B cell (primary cell): ENCODE results near the gene VPS45. TPM values are rescaled to one million over a fixed set of nuclear protein-coding genes. Genes with fewer than 3 reads are reported as not detected.

Source experiments
- ATAC-seq: fragments of 200-7000 bp; cut with Tn5 transposase; one replicate; pipeline ENCODE4 v1.10.0; 2021; ENCODE audit warnings: low read depth, mild to moderate bottlenecking, moderate number of reproducible peaks, moderate library complexity
- CTCF ChIA-PET: fragments of 350-600 bp; sonication (Branson Sonifier 250); formaldehyde crosslinking; loops from one replicate; lab custom pipeline; 2021; ENCODE audit warnings: antibody characterized with exemption, inconsistent platforms; lab: Charles Lee
- POLR2A ChIA-PET: fragments of 350-600 bp; sonication (Branson Sonifier 250); formaldehyde crosslinking; loops from one replicate; lab custom pipeline; 2021; ENCODE audit warnings: antibody characterized with exemption; lab: Charles Lee
- DNase-seq: peaks from one replicate; pipeline ENCODE4 v3.0.0; 2013
- H2AFZ ChIP-seq: 2 replicates; pipeline ENCODE4 v1.6.1; 2012; ENCODE audit warnings: mild to moderate bottlenecking, low read depth, low read length; ENCODE audit not compliant: insufficient read depth, poor library complexity, severe bottlenecking
- H3K27ac ChIP-seq, 2 donors: 1 replicate in 1 of 2; 2 replicates in 1 of 2; pipeline ENCODE4 v1.5.1; 2012 to 2013; ENCODE audit warnings: low read length in 2 of 2, mild to moderate bottlenecking in 2 of 2, moderate library complexity in 1 of 2
- H3K27me3 ChIP-seq, 4 experiments: fragments of 200-600 bp in 1 of 4; sonication (generic) in 1 of 4; replicated peaks in 1 of 4; 1 replicate in 2 of 4; 2 replicates in 2 of 4; pipeline versions ENCODE4 v1.6.1 to v1.7.0; 2013 to 2016; ENCODE audit warnings: low read length in 3 of 4, mild to moderate bottlenecking in 2 of 4, mixed read lengths in 1 of 4, moderate library complexity in 1 of 4; ENCODE audit not compliant: insufficient read depth in 4 of 4, control insufficient read depth in 3 of 4; ENCODE audit errors: control extremely low read depth in 1 of 4
- H3K36me3 ChIP-seq, 2 experiments: replicated peaks in 1 of 2; 1 replicate in 1 of 2; 2 replicates in 1 of 2; pipeline versions ENCODE4 v1.6.1 to v1.7.1; 2013; ENCODE audit warnings: low read length in 1 of 2; ENCODE audit not compliant: insufficient read depth in 2 of 2, control insufficient read depth in 1 of 2; ENCODE audit errors: control extremely low read depth in 1 of 2, extremely low read depth in 1 of 2
- H3K4me1 ChIP-seq, 2 donors: fragments of 200-600 bp in 1 of 2; sonication (generic) in 1 of 2; 1 replicate in 1 of 2; 2 replicates in 1 of 2; pipeline versions ENCODE4 v1.5.1 to v1.6.1; 2013 to 2017; ENCODE audit warnings: low read length in 2 of 2; ENCODE audit not compliant: control insufficient read depth in 2 of 2, insufficient read depth in 2 of 2
- H3K4me2 ChIP-seq: replicated peaks from 2 replicates; pipeline ENCODE3; 2012; ENCODE audit warnings: mild to moderate bottlenecking, low read depth, low read length; ENCODE audit not compliant: poor library complexity, severe bottlenecking
- H3K4me3 ChIP-seq, 5 experiments: fragments of 200-600 bp in 1 of 5; sonication (generic) in 1 of 5; 1 replicate in 3 of 5; 2 replicates in 2 of 5; pipeline versions ENCODE4 v1.5.1 to v1.7.0; 2011 to 2016; ENCODE audit warnings: low read length in 4 of 5, mild to moderate bottlenecking in 4 of 5, low read depth in 2 of 5, control low read depth in 1 of 5, moderate library complexity in 1 of 5; ENCODE audit not compliant: insufficient read depth in 1 of 5; ENCODE audit errors: control extremely low read depth in 1 of 5, extremely low read depth in 1 of 5
- H3K79me2 ChIP-seq: fragments of 200-600 bp; sonication (generic); one replicate; pipeline ENCODE4 v1.6.0; 2016; ENCODE audit warnings: low read length; ENCODE audit not compliant: control insufficient read depth, insufficient read depth
- H3K9ac ChIP-seq: fragments of 200-600 bp; sonication (generic); 2 replicates; pipeline ENCODE4 v1.6.1; 2017; ENCODE audit warnings: mild to moderate bottlenecking, low read length, moderate library complexity
- H3K9me3 ChIP-seq, 3 donors: one replicate each; pipeline versions ENCODE4 v1.6.1 to v1.7.1; 2013; ENCODE audit warnings: low read length in 2 of 3; ENCODE audit not compliant: control insufficient read depth in 2 of 3, insufficient read depth in 1 of 3; ENCODE audit errors: control extremely low read depth in 1 of 3
- H4K20me1 ChIP-seq: 2 replicates; pipeline ENCODE4 v1.6.0; 2012; ENCODE audit warnings: mild to moderate bottlenecking, low read length; ENCODE audit not compliant: insufficient read depth, control insufficient read depth, poor library complexity, severe bottlenecking
- H3K27ac Mint-ChIP-seq: one replicate; pipeline ENCODE4 v1.8.0; 2021; ENCODE audit warnings: mixed read lengths
- H3K27me3 Mint-ChIP-seq: one replicate; pipeline ENCODE4 v1.8.0; 2021; ENCODE audit warnings: mixed read lengths
- H3K4me1 Mint-ChIP-seq: one replicate; pipeline ENCODE4 v1.8.0; 2021; ENCODE audit warnings: mixed read lengths
- H3K4me3 Mint-ChIP-seq: one replicate; pipeline ENCODE4 v1.8.0; 2021; ENCODE audit warnings: mixed read lengths
- H3K9me3 Mint-ChIP-seq: one replicate; pipeline ENCODE4 v1.8.0; 2022; ENCODE audit warnings: mixed read lengths; ENCODE audit not compliant: insufficient read depth
- CTCF ChIP-seq: fragments of 200-600 bp; IDR thresholded peaks from one replicate; pipeline ENCODE4 v1.8.0; 2022; ENCODE audit warnings: antibody characterized with exemption, mild to moderate bottlenecking
- EZH2 ChIP-seq: IDR thresholded peaks from 2 replicates; pipeline ENCODE4 v1.6.1; 2012; ENCODE audit warnings: borderline replicate concordance, low read depth, mild to moderate bottlenecking, moderate library complexity, low read length; ENCODE audit not compliant: insufficient read depth, poor library complexity, severe bottlenecking
- WGBS: methylation state at CpG from one replicate; pipeline ENCODE4 v1.1.5; 2013; ENCODE audit warnings: missing lambda C conversion rate; ENCODE audit not compliant: insufficient coverage; 5-methylcytosine and 5-hydroxymethylcytosine counted together
- intact Hi-C: fragments of 100-400 bp; cut with micrococcal nuclease; formaldehyde crosslinking; loops from one replicate; pipeline ENCODE4 v1.10.0; 2022
- polyA plus RNA-seq: library from polyadenylated mRNA; depleted of rRNA; stranded (reverse); fragments of >200 nt; gene quantifications from 2 replicates; pipeline ENCODE4 v1.2.3, GENCODE V29; 2012
- total RNA-seq, 2 donors: library from RNA; stranded (reverse); fragments of 120-200 nt in 1 of 2; gene quantifications; 1 replicate in 1 of 2; 2 replicates in 1 of 2; pipeline versions ENCODE4 v1.2.3 to v1.2.4, GENCODE V29; 2013 to 2022

VPS45 gene
- total and polyA plus RNA-seq, 2 donors (not counting 1 experiment from before 2014, with no cell fraction given) = 23.4 to 49.1 TPM

GRCh38 chr1:150115121-150115520, 47.5 kb downstream of the VPS45 start:
- Histone ChIP-seq H2AFZ (no peak overlapping the region), H3K9ac (no peak overlapping the region), H3K4me3 (no peak overlapping the region), H3K36me3 (peaks cover 0 to 6% of the 10 kb centered on the region in 2 experiments), H3K9me3 (peaks cover 0 to 9% (median 1%) of the 10 kb centered on the region in 3 donors), H3K4me1 (peaks cover 3 to 7% of the 10 kb centered on the region in 2 donors), H3K79me2 (peaks cover 5% of the 10 kb centered on the region), H4K20me1 (no peaks in the 10 kb centered on the region), H3K4me2 (no peak overlapping the region), H3K27me3 (no peaks in the 10 kb centered on the region), H3K27ac (no peak overlapping the region)
- Mint-ChIP-seq H3K4me1 (peaks cover 9% of the 10 kb centered on the region), H3K9me3 (peaks cover 7% of the 10 kb centered on the region), H3K4me3 (no peak overlapping the region), H3K27ac (no peak overlapping the region), H3K27me3 (no peaks in the 10 kb centered on the region)
- TF ChIP-seq CTCF (no peak), EZH2 (no peak)
- ATAC-seq (no peak), DNase-seq (no peak)
- ChIA-PET POLR2A (no interaction called here), CTCF (interaction anchor here (0.6 to 2.1 kb wide), 3 partner anchors 17 to 57 kb away, joined by 3 to 8 read pairs (median 3); no protein-coding TSS in a partner anchor)
- intact Hi-C loops = no loop called here
- WGBS = no CpG with 5 or more reads among the region's 1 CpG

- peaks cover 0 to 2% of the 10 kb centered on the region in 2 experiments for H3K36me3 ChIP-seq
- no peaks in the 10 kb centered on the region for H3K4me1 ChIP-seq
- POLR2A ChIA-PET = no interaction called here
- H3K4me3 ChIP-seq = no peak overlapping the region
- peaks cover 0 to 9% (median 1%) of the 10 kb centered on the region in 3 donors for H3K9me3 ChIP-seq
- no peak overlapping the region for H2AFZ ChIP-seq
- DNase-seq (no peak), ATAC-seq (no peak)
- WGBS = no CpG with 5 or more reads among the region's 2 CpGs
- no peak for TF ChIP-seq EZH2
- TF ChIP-seq CTCF = no peak
- Mint-ChIP-seq H3K27me3 (no peaks in the 10 kb centered on the region), H3K9me3 (peaks cover 7% of the 10 kb centered on the region), H3K27ac (no peak overlapping the region), H3K4me3 (no peak overlapping the region), H3K4me1 (peaks cover 7% of the 10 kb centered on the region)
- intact Hi-C loops = no loop called here
- no peaks in the 10 kb centered on the region for H3K27me3 ChIP-seq
- H3K9ac ChIP-seq = no peak overlapping the region
- H3K4me2 ChIP-seq = no peak overlapping the region
- no peak overlapping the region for H3K27ac ChIP-seq
- H3K79me2 ChIP-seq = no peaks in the 10 kb centered on the region
- H4K20me1 ChIP-seq = no peaks in the 10 kb centered on the region
- CTCF ChIA-PET = interaction anchor here (1.2 kb wide), 1 partner anchor 68 kb away, joined by 3 read pairs; no protein-coding TSS in a partner anchor
Observed at GRCh38 chr1:150118716-150119115, 51.1 kb downstream of the VPS45 start.
